ENCODE results near the gene ELL2.

GRCh38 chr5:95918421-95919006 lies 43.1 kb downstream of the ELL2 start:
- TF ChIP-seq POLR2A (IDR thresholded peaks at IDR 0.05; ENCODE audit: low read length) = no peak
- no peak for TF ChIP-seq GATA1 (IDR thresholded peaks at IDR 0.05; ENCODE audit: low read depth, low read length)

All from erythroblast (primary cell).